ENCODE measurements around the gene PRKRIP1.

DNA sequence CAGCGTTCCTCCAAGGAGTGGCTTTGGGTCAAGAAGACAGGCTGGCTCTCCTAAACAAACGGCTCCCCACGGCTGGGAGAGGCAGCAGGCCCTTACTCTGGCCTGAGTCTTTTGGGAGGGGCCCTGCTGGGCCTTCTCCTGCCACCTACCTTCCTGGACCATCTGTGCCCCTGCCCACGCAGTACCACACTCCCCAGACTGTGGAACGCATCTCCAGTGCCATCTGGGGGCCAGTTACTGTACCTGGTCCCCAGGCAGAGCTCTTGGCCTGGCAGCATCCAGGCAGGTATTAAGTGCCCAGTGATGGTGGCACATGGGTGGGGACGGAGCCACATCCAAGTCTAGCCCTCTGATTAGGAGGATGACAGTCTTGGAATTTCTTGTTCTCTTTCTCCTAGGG lies 54.1 kb downstream of the PRKRIP1 start:
- TF ChIP-seq, protein P1, sequence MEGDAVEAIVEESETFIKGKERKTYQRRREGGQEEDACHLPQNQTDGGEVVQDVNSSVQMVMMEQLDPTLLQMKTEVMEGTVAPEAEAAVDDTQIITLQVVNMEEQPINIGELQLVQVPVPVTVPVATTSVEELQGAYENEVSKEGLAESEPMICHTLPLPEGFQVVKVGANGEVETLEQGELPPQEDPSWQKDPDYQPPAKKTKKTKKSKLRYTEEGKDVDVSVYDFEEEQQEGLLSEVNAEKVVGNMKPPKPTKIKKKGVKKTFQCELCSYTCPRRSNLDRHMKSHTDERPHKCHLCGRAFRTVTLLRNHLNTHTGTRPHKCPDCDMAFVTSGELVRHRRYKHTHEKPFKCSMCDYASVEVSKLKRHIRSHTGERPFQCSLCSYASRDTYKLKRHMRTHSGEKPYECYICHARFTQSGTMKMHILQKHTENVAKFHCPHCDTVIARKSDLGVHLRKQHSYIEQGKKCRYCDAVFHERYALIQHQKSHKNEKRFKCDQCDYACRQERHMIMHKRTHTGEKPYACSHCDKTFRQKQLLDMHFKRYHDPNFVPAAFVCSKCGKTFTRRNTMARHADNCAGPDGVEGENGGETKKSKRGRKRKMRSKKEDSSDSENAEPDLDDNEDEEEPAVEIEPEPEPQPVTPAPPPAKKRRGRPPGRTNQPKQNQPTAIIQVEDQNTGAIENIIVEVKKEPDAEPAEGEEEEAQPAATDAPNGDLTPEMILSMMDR (IDR thresholded peaks at IDR 0.05; ENCODE audit: low read depth, low read length, missing input control) = no peak
- TF ChIP-seq RAD21 (IDR thresholded peaks at IDR 0.05) (peak in 1 of 2 donors; percentile 49), TAF1 (conservative IDR thresholded peaks at IDR 0.05) (no peak), SP1 (IDR thresholded peaks at IDR 0.05) (no peak)
- TF ChIP-seq, protein P2, sequence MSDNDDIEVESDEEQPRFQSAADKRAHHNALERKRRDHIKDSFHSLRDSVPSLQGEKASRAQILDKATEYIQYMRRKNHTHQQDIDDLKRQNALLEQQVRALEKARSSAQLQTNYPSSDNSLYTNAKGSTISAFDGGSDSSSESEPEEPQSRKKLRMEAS (IDR thresholded peaks at IDR 0.05) = no peak

Measured in liver (tissue), 3 donors.